Left lung (tissue), 10 donors: ENCODE results near the gene THUMPD1. TPM values are rescaled to one million over a fixed set of nuclear protein-coding genes. Genes with fewer than 3 reads are reported as not detected.

Experiments
- ATAC-seq: fragments of 200-7000 bp; cut with Tn5 transposase; one replicate; pipeline ENCODE4 v1.9.1; 2020; ENCODE audit warnings: moderate library complexity
- DNase-seq, 4 donors: peaks; one replicate each; pipeline ENCODE4 v3.0.0-alpha.2; 2013 to 2020
- H3K27ac ChIP-seq, 2 donors: fragments of 200-600 bp; sonication (generic) in 1 of 2; one replicate each; pipeline versions ENCODE4 v1.5.0 to v1.8.0; 2020 to 2021
- H3K27me3 ChIP-seq, 2 donors: fragments of 200-600 bp; sonication (generic) in 1 of 2; one replicate each; pipeline versions ENCODE4 v1.5.0 to v1.8.0; 2020 to 2021
- H3K36me3 ChIP-seq, 2 donors: fragments of 200-600 bp; sonication (generic) in 1 of 2; one replicate each; pipeline versions ENCODE4 v1.5.0 to v1.8.0; 2020 to 2021
- H3K4me1 ChIP-seq, 2 donors: fragments of 200-600 bp; one replicate each; pipeline ENCODE4 v1.8.0; 2021
- H3K4me3 ChIP-seq, 2 donors: fragments of 200-600 bp; sonication (generic) in 1 of 2; one replicate each; pipeline versions ENCODE4 v1.5.0 to v1.8.0; 2020 to 2021; ENCODE audit warnings: mild to moderate bottlenecking in 1 of 2
- H3K9me3 ChIP-seq, 2 donors: fragments of 200-600 bp; sonication (generic) in 1 of 2; one replicate each; pipeline versions ENCODE4 v1.5.0 to v1.8.0; 2020 to 2021
- CTCF ChIP-seq, 2 donors: fragments of 200-600 bp; sonication (generic) in 1 of 2; IDR thresholded peaks; one replicate each; pipeline versions ENCODE4 v1.5.0 to v1.8.0; 2021; ENCODE audit warnings: antibody characterized with exemption in 2 of 2
- intact Hi-C, 2 donors: fragments of 100-400 bp; cut with DNase I; formaldehyde crosslinking; loops; one replicate each; pipeline versions ENCODE4 v1.11.2 to v1.14.2; 2022
- polyA plus RNA-seq, 6 donors: library from polyadenylated mRNA; unstranded; fragments of 120-200 nt; gene quantifications; one replicate each; pipeline ENCODE4 v1.2.1, GENCODE V29; 2013; ENCODE audit not compliant: insufficient read length in 6 of 6
- total RNA-seq, 2 donors: library from RNA; stranded (reverse); fragmentation: NEBNext Ultra II Directional; extraction: Animal tissue kit (Norgen Biotek cat#: 25700); gene quantifications; one replicate each; pipeline ENCODE4 v1.2.1, GENCODE V29; 2021
- donor health status: DM: no; HTN: yes; CAD: no.
- donor health status: DM: no; HTN: no; CAD: no.

Gene THUMPD1
- total and polyA plus RNA-seq, 8 donors, result 31.0 to 87.8 (median 75.3) TPM

GRCh38 chr16:20781697-20782096, 40.1 kb upstream of the THUMPD1 start:
- Histone ChIP-seq H3K27ac (no peak overlapping the region), H3K4me3 (no peak overlapping the region), H3K9me3 (no peaks in the 10 kb centered on the region), H3K4me1 (no peaks in the 10 kb centered on the region), H3K36me3 (peaks cover 0 to 31% of the 10 kb centered on the region in 2 donors), H3K27me3 (no peaks in the 10 kb centered on the region)
- ATAC-seq (no peak), DNase-seq (no peak)
- intact Hi-C loops, result no loop called here
- no peak for TF ChIP-seq CTCF (IDR thresholded peaks at IDR 0.05)

GRCh38 chr16:20774703-20775362, 33.2 kb upstream of the THUMPD1 start:
- H3K36me3 ChIP-seq, result peaks cover 0 to 17% of the 10 kb centered on the region in 2 donors
- DNase-seq (peak in 3 of 4 donors; percentile 33 to 86 (median 85)), ATAC-seq (peak; percentile 100)
- H3K4me1 ChIP-seq, result no peaks in the 10 kb centered on the region
- H3K27ac ChIP-seq, result no peak overlapping the region
- no peak overlapping the region for H3K4me3 ChIP-seq
- H3K9me3 ChIP-seq, result no peaks in the 10 kb centered on the region
- no peaks in the 10 kb centered on the region for H3K27me3 ChIP-seq
- peak; percentile 64 to 68 for TF ChIP-seq CTCF (IDR thresholded peaks at IDR 0.05)
- intact Hi-C loops, result no loop called here

- no peak for DNase-seq
- Histone ChIP-seq H3K4me3 (no peak overlapping the region), H3K27ac (no peak overlapping the region), H3K36me3 (peaks cover 0 to 13% of the 10 kb centered on the region in 2 donors), H3K27me3 (no peaks in the 10 kb centered on the region), H3K9me3 (no peaks in the 10 kb centered on the region), H3K4me1 (no peaks in the 10 kb centered on the region)
- ATAC-seq, result no peak
- no peak for TF ChIP-seq CTCF (IDR thresholded peaks at IDR 0.05)
- intact Hi-C loops, result no loop called here
Measured at GRCh38 chr16:20773679-20774078, 32.1 kb upstream of the THUMPD1 start.

- intact Hi-C loops, result no loop called here
- Histone ChIP-seq H3K9me3 (no peaks in the 10 kb centered on the region), H3K36me3 (no peaks in the 10 kb centered on the region), H3K27ac (no peak overlapping the region), H3K4me3 (no peak overlapping the region), H3K27me3 (no peaks in the 10 kb centered on the region), H3K4me1 (peaks cover 0 to 3% of the 10 kb centered on the region in 2 donors)
- ATAC-seq (no peak), DNase-seq (no peak)
- TF ChIP-seq CTCF (IDR thresholded peaks at IDR 0.05), result no peak
Measured at GRCh38 chr16:20768818-20769217, 27.2 kb upstream of the THUMPD1 start.

GRCh38 chr16:20768121-20768520, 26.5 kb upstream of the THUMPD1 start:
- DNase-seq (no peak), ATAC-seq (no peak)
- no peak for TF ChIP-seq CTCF (IDR thresholded peaks at IDR 0.05)
- H3K4me1 ChIP-seq, result peaks cover 0 to 3% of the 10 kb centered on the region in 2 donors
- H3K27ac ChIP-seq, result no peak overlapping the region
- no peaks in the 10 kb centered on the region for H3K27me3 ChIP-seq
- intact Hi-C loops, result no loop called here
- no peaks in the 10 kb centered on the region for H3K36me3 ChIP-seq
- H3K4me3 ChIP-seq, result no peak overlapping the region
- no peaks in the 10 kb centered on the region for H3K9me3 ChIP-seq
